Measurements from ENCODE around the gene PLEK. TPM values are rescaled to one million over a fixed set of nuclear protein-coding genes. Genes with fewer than 3 reads are reported as not detected.

Gene PLEK
- total and polyA plus RNA-seq, 2 of the 13 experiments (the other 11 are each of a cell fraction or from before 2014, with no cell fraction given): not detected

DNA sequence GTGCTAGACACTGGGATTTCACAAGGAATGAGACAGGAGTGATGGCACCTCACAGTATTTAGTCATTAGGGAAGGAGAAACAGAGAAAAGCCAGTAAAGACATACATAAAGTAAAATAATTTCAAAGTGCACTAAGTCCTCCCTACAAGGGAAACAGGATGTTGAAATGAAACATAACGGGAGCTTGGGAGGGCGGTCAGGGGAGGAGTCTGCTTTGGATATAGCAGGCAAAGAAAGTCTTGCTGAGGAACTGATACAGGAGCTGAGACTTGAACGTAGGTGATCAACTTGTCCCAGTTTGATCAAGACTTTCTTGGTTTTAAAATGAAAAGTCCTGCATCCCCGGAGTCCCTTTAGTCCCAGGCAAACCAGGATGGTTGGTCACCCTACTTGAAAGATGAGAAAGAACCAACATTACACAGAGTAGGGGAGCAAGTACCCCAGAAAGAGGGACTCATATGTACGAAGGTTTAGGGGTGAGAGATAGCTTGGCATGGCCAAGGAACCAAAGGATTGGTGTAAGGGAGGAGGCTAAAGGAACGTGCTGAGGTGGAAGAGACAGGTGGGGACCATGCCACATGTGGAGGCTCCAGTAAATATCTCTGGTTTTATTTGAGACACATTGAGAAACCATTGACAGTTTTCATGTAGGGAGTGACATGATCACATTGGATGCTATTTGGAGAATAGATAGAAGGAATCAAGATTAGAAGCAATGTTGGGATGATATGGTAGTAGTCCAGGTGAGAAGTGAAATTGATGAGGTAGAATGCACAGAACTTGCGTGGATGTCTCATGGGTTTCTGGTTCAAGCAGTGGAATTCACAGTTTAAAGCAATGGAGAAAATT, 73.6 kb downstream of the PLEK start:
- Histone ChIP-seq H2AFZ (ENCODE audit: low read length) (no peak overlapping the region), H3K36me3 (replicated peaks in 1 of 2; ENCODE audit: control insufficient read depth in 1 of 2, insufficient read depth in 2 of 2, low read length in 2 of 2) (no peaks in the 10 kb centered on the region), H3K4me2 (ENCODE audit: low read depth, low read length) (no peak overlapping the region), H4K20me1 (ENCODE audit: insufficient read depth, low read length) (no peaks in the 10 kb centered on the region), H3K9ac (ENCODE audit: insufficient read depth, low read depth, low read length) (no peak overlapping the region), H3K4me1 (ENCODE audit: insufficient read depth, low read length) (no peaks in the 10 kb centered on the region; the same call in 1 of the 2 replicates), H3K4me3 (replicated peaks in 1 of 3; ENCODE audit: insufficient read depth in 1 of 3, low read depth in 2 of 3, low read length in 3 of 3) (no peak overlapping the region), H3K9me3 (ENCODE audit: low read length) (no peaks in the 10 kb centered on the region), H3K27me3 (ENCODE audit: control insufficient read depth in 1 of 2, insufficient read depth in 2 of 2, low read length in 2 of 2) (peaks cover 0 to 7% of the 10 kb centered on the region in 2 experiments; a peak in 1 of 5 replicates), H3K27ac (ENCODE audit: extremely low read length, insufficient read depth, low read length) (no peak overlapping the region), H3K79me2 (ENCODE audit: insufficient read depth, low read length) (no peaks in the 10 kb centered on the region)
- no TSS peak for BruUV-seq (replicated peaks)
- WGBS (ENCODE audit: low lambda C conversion rate): 26% methylated on average over 7 of the region's 7 CpGs
- ATAC-seq: no peak
- TF ChIP-seq, protein P1, sequence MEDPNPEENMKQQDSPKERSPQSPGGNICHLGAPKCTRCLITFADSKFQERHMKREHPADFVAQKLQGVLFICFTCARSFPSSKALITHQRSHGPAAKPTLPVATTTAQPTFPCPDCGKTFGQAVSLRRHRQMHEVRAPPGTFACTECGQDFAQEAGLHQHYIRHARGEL (CRISPR knock-in tag; IDR thresholded peaks at IDR 0.05): no peak
- TF ChIP-seq HMG20B (CRISPR knock-in tag; conservative IDR thresholded peaks at IDR 0.05) (no peak), ZNF510 (CRISPR knock-in tag; IDR thresholded peaks at IDR 0.05; ENCODE audit: low read depth) (no peak), ZNF468 (CRISPR knock-in tag; IDR thresholded peaks at IDR 0.05) (no peak), TOE1 (CRISPR knock-in tag; IDR thresholded peaks at IDR 0.05) (no peak), RXRA (CRISPR knock-in tag; IDR thresholded peaks at IDR 0.05) (no peak), JUN (CRISPR knock-in tag; IDR thresholded peaks at IDR 0.05) (no peak), MED8 (CRISPR knock-in tag; IDR thresholded peaks at IDR 0.05; ENCODE audit: insufficient replicate concordance) (no peak), ZNF207 (IDR thresholded peaks at IDR 0.05; ENCODE audit: borderline replicate concordance) (no peak), ZNF670 (CRISPR knock-in tag; IDR thresholded peaks at IDR 0.05; ENCODE audit: borderline replicate concordance) (no peak)
- TF ChIP-seq, protein P2, sequence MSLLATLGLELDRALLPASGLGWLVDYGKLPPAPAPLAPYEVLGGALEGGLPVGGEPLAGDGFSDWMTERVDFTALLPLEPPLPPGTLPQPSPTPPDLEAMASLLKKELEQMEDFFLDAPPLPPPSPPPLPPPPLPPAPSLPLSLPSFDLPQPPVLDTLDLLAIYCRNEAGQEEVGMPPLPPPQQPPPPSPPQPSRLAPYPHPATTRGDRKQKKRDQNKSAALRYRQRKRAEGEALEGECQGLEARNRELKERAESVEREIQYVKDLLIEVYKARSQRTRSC (CRISPR knock-in tag; IDR thresholded peaks at IDR 0.05; ENCODE audit: low read depth): no peak
- POLR2A ChIA-PET: no interaction called here
- no peak for FAIRE-seq
- no peak for DNase-seq (ENCODE audit: low spot score)
- in situ Hi-C loops (cut with HindIII; ENCODE audit: extremely low pct_ligation_motif_present, low pct_unique_long_range_greater_than_20kb) (no loop called here), intact Hi-C loops (cut with micrococcal nuclease; ENCODE audit: unreplicated experiment) (no loop called here)
- CTCF ChIA-PET (ENCODE audit: low intra/inter-chr PET ratio, low total read pairs): no interaction called here

Measured in HepG2 (cell line).